ENCODE data around the gene MEF2C. TPM values are rescaled to one million over a fixed set of nuclear protein-coding genes. Genes with fewer than 3 reads are reported as not detected.

Gene MEF2C
- total and polyA plus RNA-seq, 2 of the 13 experiments (the other 11 are each of a cell fraction or from before 2014, with no cell fraction given): 0.02 TPM; not detected in 1

GRCh38 chr5:88770276-88771257 is 112.4 kb downstream of the MEF2C start:
- ATAC-seq (no peak), DNase-seq (ENCODE audit: low spot score) (no peak), FAIRE-seq (no peak)
- 20% methylated on average over 8 of the region's 8 CpGs for WGBS (ENCODE audit: low lambda C conversion rate)
- Histone ChIP-seq H3K79me2 (ENCODE audit: insufficient read depth, low read length) (no peaks in the 10 kb centered on the region), H3K4me1 (ENCODE audit: insufficient read depth, low read length) (no peaks in the 10 kb centered on the region), H3K27me3 (ENCODE audit: control insufficient read depth in 1 of 2, insufficient read depth in 2 of 2, low read length in 2 of 2) (no peaks in the 10 kb centered on the region; a peak in 1 of 5 replicates), H3K9ac (ENCODE audit: insufficient read depth, low read depth, low read length) (no peak overlapping the region), H3K9me3 (ENCODE audit: low read length) (no peaks in the 10 kb centered on the region), H3K27ac (ENCODE audit: extremely low read length, insufficient read depth, low read length) (no peak overlapping the region), H3K4me2 (ENCODE audit: low read depth, low read length) (no peak overlapping the region), H4K20me1 (ENCODE audit: insufficient read depth, low read length) (no peaks in the 10 kb centered on the region), H2AFZ (ENCODE audit: low read length) (no peak overlapping the region), H3K36me3 (replicated peaks in 1 of 2; ENCODE audit: control insufficient read depth in 1 of 2, insufficient read depth in 2 of 2, low read length in 2 of 2) (no peaks in the 10 kb centered on the region), H3K4me3 (replicated peaks in 1 of 3; ENCODE audit: insufficient read depth in 1 of 3, low read depth in 2 of 3, low read length in 3 of 3) (no peak overlapping the region)
- intact Hi-C loops (cut with micrococcal nuclease; ENCODE audit: unreplicated experiment): no loop called here
- no TSS peak for BruUV-seq (replicated peaks)
- ChIA-PET CTCF (ENCODE audit: low intra/inter-chr PET ratio, low total read pairs) (no interaction called here), POLR2A (no interaction called here)
- TF ChIP-seq ZSCAN25 (CRISPR knock-in tag; IDR thresholded peaks at IDR 0.05): no peak
- TF ChIP-seq ZNF629 (CRISPR knock-in tag; conservative IDR thresholded peaks at IDR 0.05): no peak
- TF ChIP-seq RFXANK (CRISPR knock-in tag; IDR thresholded peaks at IDR 0.05): no peak
- TF ChIP-seq TARDBP (CRISPR knock-in tag; IDR thresholded peaks at IDR 0.05): no peak
- TF ChIP-seq ZNF274 (CRISPR knock-in tag; IDR thresholded peaks at IDR 0.05): no peak
- TF ChIP-seq IKZF5 (CRISPR knock-in tag; IDR thresholded peaks at IDR 0.05): no peak
- TF ChIP-seq, protein P1, sequence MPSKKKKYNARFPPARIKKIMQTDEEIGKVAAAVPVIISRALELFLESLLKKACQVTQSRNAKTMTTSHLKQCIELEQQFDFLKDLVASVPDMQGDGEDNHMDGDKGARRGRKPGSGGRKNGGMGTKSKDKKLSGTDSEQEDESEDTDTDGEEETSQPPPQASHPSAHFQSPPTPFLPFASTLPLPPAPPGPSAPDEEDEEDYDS (CRISPR knock-in tag; IDR thresholded peaks at IDR 0.05): no peak
- TF ChIP-seq JARID2 (CRISPR knock-in tag; IDR thresholded peaks at IDR 0.05; ENCODE audit: insufficient replicate concordance): no peak
- no peak for TF ChIP-seq ZZZ3 (CRISPR knock-in tag; IDR thresholded peaks at IDR 0.05; ENCODE audit: borderline replicate concordance)
- no peak for TF ChIP-seq SP4 (CRISPR knock-in tag; IDR thresholded peaks at IDR 0.05)
- in situ Hi-C loops (cut with HindIII; ENCODE audit: extremely low pct_ligation_motif_present, low pct_unique_long_range_greater_than_20kb): no loop called here
